GM12875 (cell line): ENCODE results near the gene MEIOSIN.

Source experiments
- H3K4me3 ChIP-seq: one replicate; pipeline ENCODE4 v1.5.1; 2011; ENCODE audit warnings: low read depth, low read length, control low read depth
- TF ChIP-seq, protein P1 (sequence below): IDR thresholded peaks from 2 replicates; pipeline ENCODE4 v1.5.1; 2011; ENCODE audit warnings: low read depth, mild to moderate bottlenecking, control low read depth, inconsistent platforms, low read length, moderate library complexity, borderline replicate concordance; ENCODE audit not compliant: insufficient read depth

The MEIOSIN gene

DNA sequence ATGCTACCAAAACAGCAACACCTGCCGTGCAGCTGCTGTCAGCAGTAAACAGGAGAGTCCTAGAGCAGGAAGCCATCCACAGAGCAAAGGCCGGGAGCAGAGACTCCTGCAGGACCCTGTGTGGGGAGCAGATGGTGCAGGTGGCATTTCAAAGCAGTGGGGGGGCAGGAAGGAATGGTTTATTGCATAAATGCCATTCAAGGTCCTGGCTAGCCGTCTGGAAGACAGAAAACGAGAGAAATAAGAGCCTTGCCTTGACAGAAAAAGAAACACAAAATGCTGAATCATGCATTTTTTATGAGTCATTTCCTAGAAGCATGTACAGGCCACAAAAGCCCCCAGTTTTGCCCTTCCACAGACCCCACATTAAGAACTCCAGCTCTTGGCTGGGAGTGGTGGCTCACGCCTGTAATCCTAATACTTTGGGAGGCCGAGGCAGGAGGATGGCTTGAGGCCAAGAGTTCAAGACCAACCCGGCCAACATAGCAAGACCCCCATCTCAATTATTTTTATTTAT, 76.5 kb downstream of the MEIOSIN start:
- TF ChIP-seq, protein P1, sequence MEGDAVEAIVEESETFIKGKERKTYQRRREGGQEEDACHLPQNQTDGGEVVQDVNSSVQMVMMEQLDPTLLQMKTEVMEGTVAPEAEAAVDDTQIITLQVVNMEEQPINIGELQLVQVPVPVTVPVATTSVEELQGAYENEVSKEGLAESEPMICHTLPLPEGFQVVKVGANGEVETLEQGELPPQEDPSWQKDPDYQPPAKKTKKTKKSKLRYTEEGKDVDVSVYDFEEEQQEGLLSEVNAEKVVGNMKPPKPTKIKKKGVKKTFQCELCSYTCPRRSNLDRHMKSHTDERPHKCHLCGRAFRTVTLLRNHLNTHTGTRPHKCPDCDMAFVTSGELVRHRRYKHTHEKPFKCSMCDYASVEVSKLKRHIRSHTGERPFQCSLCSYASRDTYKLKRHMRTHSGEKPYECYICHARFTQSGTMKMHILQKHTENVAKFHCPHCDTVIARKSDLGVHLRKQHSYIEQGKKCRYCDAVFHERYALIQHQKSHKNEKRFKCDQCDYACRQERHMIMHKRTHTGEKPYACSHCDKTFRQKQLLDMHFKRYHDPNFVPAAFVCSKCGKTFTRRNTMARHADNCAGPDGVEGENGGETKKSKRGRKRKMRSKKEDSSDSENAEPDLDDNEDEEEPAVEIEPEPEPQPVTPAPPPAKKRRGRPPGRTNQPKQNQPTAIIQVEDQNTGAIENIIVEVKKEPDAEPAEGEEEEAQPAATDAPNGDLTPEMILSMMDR, result no peak
- no peak overlapping the region for H3K4me3 ChIP-seq

DNA sequence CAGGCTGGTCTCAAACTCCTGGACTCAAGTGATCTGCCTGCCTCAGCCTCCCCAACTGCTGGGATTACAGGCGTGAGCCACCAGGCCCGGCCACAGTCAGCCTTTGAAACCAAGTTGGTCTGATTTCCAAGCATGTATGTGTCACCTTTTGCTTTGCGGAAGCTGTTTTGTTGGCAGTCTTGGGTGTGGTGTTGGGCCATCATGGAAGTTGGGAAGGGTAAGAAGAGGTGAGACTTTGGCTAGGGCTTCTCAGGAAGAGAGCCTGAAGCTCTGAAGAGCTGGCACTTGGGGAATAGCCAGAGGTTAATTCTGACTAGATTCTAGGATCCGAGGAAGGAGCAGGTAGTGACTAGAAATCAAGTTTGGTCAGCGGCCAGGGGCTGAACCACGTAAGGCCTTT, 79.1 kb downstream of the MEIOSIN start:
- TF ChIP-seq, protein P1, result no peak
- no peak overlapping the region for H3K4me3 ChIP-seq
